Effector memory CD4-positive, alpha-beta T cell (primary cell): ENCODE measurements around the gene CACNA1D.

Source experiments
- DNase-seq, 3 donors: peaks; one replicate each; pipeline ENCODE4 v3.0.0-alpha.2; 2020
- H3K27ac ChIP-seq: 2 replicates; pipeline ENCODE4 v1.7.0; 2013; ENCODE audit warnings: mild to moderate bottlenecking, low read length, moderate library complexity; ENCODE audit not compliant: insufficient read depth, poor library complexity, severe bottlenecking
- H3K27me3 ChIP-seq: replicated peaks from 2 replicates; pipeline ENCODE4 v1.7.0; 2013; ENCODE audit warnings: mild to moderate bottlenecking, low read length; ENCODE audit not compliant: insufficient read depth, control insufficient read depth, poor library complexity, severe bottlenecking
- H3K36me3 ChIP-seq: 2 replicates; pipeline ENCODE4 v1.7.0; 2013; ENCODE audit warnings: mild to moderate bottlenecking, low read length, moderate library complexity; ENCODE audit not compliant: control insufficient read depth, insufficient read depth
- H3K4me1 ChIP-seq: 2 replicates; pipeline ENCODE4 v1.7.0; 2013; ENCODE audit warnings: low read length, mild to moderate bottlenecking; ENCODE audit not compliant: control insufficient read depth, insufficient read depth, poor library complexity, severe bottlenecking
- H3K4me3 ChIP-seq: 2 replicates; pipeline ENCODE4 v1.7.0; 2013; ENCODE audit warnings: low read length, low read depth, mild to moderate bottlenecking; ENCODE audit not compliant: insufficient read depth, poor library complexity, severe bottlenecking
- H3K9me3 ChIP-seq: 2 replicates; pipeline ENCODE4 v1.7.0; 2013; ENCODE audit warnings: mild to moderate bottlenecking, low read length, moderate library complexity; ENCODE audit not compliant: control insufficient read depth

The CACNA1D gene

DNA sequence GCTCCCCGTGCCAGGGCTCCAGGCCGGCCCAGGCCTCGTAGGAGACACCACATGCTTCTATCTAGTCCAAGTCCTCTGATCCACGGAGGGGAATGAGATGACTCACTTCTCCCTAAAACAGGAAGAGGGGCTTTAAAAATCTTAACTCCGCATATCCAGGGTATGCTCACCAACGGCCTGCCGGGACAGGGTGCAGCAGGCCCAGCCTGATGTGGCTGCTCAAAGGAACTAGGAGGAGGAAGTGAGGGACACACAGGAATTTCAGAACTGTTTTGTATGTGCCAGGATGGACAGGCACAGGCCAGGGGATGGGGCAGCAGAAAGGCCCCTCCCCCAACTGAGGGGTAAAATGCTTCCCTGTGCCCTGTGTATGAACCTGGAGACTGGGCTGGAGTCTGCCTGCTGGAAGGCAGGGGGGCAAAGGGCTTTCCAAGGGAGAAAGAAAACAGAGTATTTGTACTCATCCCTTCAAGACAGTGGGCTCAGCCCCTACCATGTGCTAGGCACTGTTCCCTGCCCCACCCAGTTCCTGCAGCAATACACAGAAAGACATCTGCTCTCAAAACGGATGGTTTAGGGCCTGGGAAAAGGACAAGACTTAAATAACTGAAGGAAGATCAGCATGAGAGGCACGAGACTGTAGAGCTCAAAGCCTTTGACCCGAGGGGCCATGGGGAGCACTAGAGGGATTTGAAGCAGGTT lies 329.7 kb downstream of the CACNA1D start:
- DNase-seq: no peak
- H3K27ac ChIP-seq: no peak overlapping the region
- no peaks in the 10 kb centered on the region for H3K4me1 ChIP-seq
- H3K4me3 ChIP-seq: no peak overlapping the region
- H3K36me3 ChIP-seq: no peaks in the 10 kb centered on the region
- H3K27me3 ChIP-seq: no peaks in the 10 kb centered on the region
- H3K9me3 ChIP-seq: no peaks in the 10 kb centered on the region

DNA sequence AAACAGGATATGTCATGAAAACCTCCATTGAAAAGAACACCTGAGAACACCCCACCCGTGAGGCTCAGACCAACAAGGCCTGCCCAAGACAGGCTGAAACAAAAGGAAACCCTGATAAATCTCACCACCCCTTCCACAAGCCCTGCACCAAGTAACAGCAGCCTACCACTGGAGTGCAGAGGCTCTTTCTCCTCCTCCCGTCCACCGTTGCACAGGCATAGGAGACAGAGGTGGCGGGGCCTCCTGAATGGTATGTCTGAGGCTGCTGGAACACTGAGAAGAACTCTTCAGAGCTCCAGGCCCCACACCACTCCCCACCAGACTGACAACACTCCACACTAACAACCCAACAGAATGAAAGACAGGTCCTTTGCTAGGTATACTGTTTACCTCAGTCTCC lies 330.4 kb downstream of the CACNA1D start:
- Histone ChIP-seq H3K9me3 (no peaks in the 10 kb centered on the region), H3K36me3 (no peaks in the 10 kb centered on the region), H3K4me3 (no peak overlapping the region), H3K27me3 (no peaks in the 10 kb centered on the region), H3K4me1 (no peaks in the 10 kb centered on the region), H3K27ac (no peak overlapping the region)
- DNase-seq: no peak

DNA sequence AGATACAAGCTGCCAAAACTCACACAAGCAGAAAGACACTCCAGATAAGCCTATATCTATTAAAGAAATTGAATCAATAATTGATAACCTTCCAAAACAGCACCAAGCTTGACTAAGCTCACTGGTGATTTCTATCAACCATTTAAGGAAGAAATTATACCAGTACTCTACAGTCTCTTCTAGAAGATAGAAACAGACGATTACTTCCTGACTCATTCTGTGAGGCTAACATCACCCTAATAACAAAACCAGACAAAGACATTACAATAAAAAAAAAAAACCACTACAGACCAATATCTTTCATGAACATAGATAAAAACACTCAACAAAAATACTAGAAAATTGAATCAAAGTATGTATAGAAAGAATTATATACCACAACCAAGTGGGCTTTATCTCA lies 331.6 kb downstream of the CACNA1D start:
- Histone ChIP-seq H3K4me3 (no peak overlapping the region), H3K27me3 (no peaks in the 10 kb centered on the region), H3K36me3 (no peaks in the 10 kb centered on the region), H3K4me1 (no peaks in the 10 kb centered on the region), H3K27ac (no peak overlapping the region), H3K9me3 (no peaks in the 10 kb centered on the region)
- DNase-seq: no peak

DNA sequence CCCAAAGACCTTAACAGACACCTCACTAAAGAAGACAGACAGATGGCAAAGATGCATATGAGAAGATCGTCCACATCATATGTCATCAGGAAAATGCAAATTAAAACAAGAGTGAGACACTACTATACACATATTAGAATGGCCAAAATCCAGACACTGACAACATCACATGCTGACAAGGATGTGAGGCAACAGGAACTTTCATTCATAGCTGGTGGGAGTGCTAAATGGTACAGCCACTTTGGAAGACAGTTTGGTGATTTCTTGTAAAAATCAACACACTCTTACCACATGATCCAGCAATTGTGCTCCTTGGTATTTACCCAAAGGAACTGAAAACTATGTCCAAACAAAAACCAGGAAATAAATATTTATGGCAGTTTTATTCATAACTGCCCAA lies 334.2 kb downstream of the CACNA1D start:
- H3K36me3 ChIP-seq: no peaks in the 10 kb centered on the region
- H3K4me1 ChIP-seq: no peaks in the 10 kb centered on the region
- H3K27ac ChIP-seq: no peak overlapping the region
- H3K27me3 ChIP-seq: no peaks in the 10 kb centered on the region
- DNase-seq: no peak
- H3K4me3 ChIP-seq: no peak overlapping the region
- H3K9me3 ChIP-seq: no peaks in the 10 kb centered on the region

DNA sequence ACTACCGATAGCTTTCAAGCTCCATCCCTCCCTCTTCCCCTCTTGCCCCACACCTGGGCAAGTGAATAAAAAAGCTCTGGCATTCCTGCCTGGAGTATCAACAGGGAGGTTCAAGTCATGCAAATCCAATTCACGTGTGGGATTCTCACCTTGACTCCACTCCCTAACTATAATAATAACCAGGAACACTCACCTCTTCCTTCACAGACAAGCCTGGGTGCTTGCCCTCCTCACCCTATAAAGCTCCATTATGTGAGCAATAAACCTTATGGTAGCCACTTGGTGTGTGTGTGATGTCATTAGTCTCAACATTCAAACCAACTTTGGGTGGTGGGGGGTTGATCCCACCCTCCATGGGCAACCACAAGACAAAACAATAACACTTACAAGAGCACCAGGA lies 335.2 kb downstream of the CACNA1D start:
- Histone ChIP-seq H3K4me3 (no peak overlapping the region), H3K27ac (no peak overlapping the region), H3K36me3 (no peaks in the 10 kb centered on the region), H3K4me1 (no peaks in the 10 kb centered on the region), H3K9me3 (no peaks in the 10 kb centered on the region), H3K27me3 (no peaks in the 10 kb centered on the region)
- no peak for DNase-seq

DNA sequence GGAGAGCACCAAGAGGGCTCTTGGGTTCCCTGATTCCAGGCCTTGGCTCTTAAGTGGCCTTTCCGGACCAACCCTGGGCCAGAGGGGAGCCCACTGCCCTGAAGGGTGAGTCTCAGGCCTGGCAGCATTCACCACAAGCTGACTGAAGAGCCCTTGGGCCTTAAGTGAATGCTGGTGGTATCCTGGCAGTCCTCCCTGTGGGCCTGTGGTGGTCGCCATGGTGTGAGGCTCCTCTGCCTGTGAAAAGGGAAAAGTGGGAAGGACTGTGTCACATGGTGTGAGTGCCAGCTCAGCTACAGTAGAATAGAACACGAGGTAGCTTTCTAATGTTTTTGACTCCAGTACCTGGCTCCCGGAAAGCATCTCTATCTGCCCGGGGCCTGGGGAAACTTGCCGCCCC lies 336.5 kb downstream of the CACNA1D start:
- no peaks in the 10 kb centered on the region for H3K9me3 ChIP-seq
- no peak overlapping the region for H3K27ac ChIP-seq
- no peak overlapping the region for H3K4me3 ChIP-seq
- H3K36me3 ChIP-seq: no peaks in the 10 kb centered on the region
- H3K27me3 ChIP-seq: no peaks in the 10 kb centered on the region
- DNase-seq: no peak
- no peaks in the 10 kb centered on the region for H3K4me1 ChIP-seq

DNA sequence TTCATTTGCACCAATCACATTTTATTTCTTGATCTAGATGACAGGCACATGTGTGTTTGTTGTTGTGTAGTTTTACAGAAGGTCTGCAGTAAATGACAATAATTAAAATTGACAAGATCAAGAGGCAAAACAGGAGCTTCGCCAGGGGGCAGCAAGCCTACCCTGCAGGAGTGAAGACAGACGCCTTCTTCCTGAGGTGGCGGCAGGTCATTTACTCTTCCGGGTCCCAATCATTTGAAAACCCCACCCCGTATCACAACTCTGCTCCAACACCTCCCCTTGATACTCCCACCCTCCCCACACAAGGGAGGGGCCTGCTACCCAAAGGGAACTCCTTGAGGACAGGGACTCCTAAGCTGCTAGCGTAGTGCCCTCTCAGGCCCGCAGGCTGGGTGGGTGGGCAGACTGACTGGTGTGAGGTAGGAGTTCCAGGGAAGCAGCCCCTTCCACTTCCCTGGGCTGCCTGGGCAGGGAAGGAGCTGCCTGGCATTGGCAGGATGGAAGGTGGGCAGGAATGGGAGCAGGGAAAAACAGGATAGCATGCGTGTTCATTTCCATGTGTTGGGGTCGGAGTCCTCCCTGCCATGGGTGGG lies 338.7 kb downstream of the CACNA1D start:
- Histone ChIP-seq H3K36me3 (no peaks in the 10 kb centered on the region), H3K4me3 (no peak overlapping the region), H3K9me3 (no peaks in the 10 kb centered on the region), H3K27me3 (no peaks in the 10 kb centered on the region), H3K27ac (no peak overlapping the region), H3K4me1 (no peaks in the 10 kb centered on the region)
- DNase-seq: no peak

DNA sequence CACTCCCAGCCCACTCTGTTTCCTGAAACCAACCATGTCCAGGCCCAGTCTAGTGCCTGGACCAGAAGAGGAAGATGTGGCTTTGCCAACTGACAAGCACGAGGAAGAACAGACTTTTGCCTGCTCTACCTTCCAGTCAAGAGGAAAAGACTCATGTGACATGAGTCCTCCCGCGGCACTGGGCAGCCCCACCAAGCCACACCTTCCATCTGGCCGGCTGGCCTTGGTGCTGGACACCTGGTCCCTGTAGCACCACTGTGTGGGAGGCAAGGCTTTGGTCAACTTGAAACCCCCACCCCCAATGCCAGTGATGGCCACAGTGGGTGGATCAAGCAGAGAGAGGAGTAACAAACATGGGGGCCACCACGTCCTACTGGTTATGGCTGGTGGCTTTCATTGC lies 339.3 kb downstream of the CACNA1D start:
- Histone ChIP-seq H3K36me3 (no peaks in the 10 kb centered on the region), H3K9me3 (no peaks in the 10 kb centered on the region), H3K27me3 (no peaks in the 10 kb centered on the region), H3K27ac (no peak overlapping the region), H3K4me1 (no peaks in the 10 kb centered on the region), H3K4me3 (no peak overlapping the region)
- DNase-seq: no peak

DNA sequence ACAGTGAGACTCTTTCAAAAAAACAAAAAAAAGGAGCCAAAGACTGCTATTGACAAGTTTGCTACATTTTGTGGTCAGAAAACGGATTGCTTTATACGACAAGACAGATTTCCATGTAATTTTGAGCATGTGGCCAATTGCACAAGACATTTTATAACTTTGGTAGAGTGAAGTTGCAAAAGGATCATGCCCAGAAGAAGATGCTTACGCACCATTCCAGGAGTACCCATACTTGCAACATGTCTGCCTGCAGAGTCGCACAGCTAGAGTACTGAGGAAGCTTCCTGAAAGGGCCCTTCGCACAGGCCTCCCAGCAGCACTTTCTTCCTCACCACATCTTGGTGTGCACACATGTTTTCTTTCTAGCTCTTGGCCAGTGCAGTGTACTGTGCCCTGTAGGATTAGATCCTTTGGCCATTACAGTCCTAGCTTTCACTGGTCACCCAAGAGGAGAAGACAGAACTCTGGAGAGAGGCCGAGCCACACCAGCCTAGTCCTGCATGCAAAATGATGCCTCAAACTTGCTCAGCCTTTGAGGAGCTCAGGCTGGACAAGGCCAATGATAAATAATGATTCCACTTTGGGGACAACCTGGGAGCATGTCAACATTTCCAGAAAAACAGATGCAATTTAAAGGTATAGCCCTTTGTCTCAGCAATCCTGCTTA lies 340.2 kb downstream of the CACNA1D start:
- H3K4me1 ChIP-seq: no peaks in the 10 kb centered on the region
- DNase-seq: no peak
- H3K4me3 ChIP-seq: no peak overlapping the region
- H3K36me3 ChIP-seq: no peaks in the 10 kb centered on the region
- H3K27ac ChIP-seq: no peak overlapping the region
- H3K9me3 ChIP-seq: no peaks in the 10 kb centered on the region
- no peaks in the 10 kb centered on the region for H3K27me3 ChIP-seq

DNA sequence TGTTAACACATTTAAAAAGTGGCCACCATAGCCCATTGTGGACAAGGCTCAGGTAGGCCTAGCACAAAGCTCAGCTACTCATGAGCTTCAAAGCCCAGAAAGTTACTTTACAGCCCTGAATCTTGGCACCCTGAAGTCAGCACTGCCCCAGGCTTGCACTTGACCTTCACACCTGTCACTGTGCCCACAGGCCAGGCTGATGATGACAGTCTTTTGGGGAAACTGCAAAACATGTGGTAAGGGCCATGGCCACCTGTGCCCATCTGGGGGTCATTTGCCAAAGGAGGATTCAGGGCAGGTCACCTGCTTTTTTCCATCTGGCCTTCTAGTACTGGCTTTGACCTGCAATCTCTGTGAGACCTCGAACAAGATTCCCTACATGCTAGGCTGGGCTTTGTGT lies 340.8 kb downstream of the CACNA1D start:
- no peaks in the 10 kb centered on the region for H3K27me3 ChIP-seq
- no peak overlapping the region for H3K27ac ChIP-seq
- no peak overlapping the region for H3K4me3 ChIP-seq
- no peaks in the 10 kb centered on the region for H3K9me3 ChIP-seq
- DNase-seq: no peak
- no peaks in the 10 kb centered on the region for H3K36me3 ChIP-seq
- no peaks in the 10 kb centered on the region for H3K4me1 ChIP-seq
